HS-27A (cell line): ENCODE data around the gene COL21A1.

Experiments
- DNase-seq: peaks from one replicate; pipeline ENCODE4 v3.0.0-alpha.2; 2012; ENCODE audit warnings: low read depth, missing footprints

Gene COL21A1

DNA sequence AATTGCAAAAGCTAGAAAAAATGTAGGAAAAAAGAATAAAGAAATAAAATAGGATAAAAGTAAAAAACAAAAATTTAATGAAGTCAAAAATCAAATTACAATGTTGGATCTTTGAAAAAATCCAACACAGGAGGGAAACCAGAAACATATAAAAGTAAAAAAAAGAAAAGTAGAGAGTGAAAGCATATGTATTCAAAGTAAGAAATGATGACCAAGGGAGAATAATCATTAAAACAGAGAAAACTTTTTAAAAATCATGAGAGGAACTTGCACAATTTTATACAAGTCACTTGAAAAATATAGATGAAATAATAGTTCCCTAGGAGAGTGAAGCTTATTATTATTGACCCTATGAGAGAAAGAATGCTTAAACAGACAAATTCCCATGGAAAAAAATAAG is 138.2 kb downstream of the COL21A1 start:
- no peak for DNase-seq

DNA sequence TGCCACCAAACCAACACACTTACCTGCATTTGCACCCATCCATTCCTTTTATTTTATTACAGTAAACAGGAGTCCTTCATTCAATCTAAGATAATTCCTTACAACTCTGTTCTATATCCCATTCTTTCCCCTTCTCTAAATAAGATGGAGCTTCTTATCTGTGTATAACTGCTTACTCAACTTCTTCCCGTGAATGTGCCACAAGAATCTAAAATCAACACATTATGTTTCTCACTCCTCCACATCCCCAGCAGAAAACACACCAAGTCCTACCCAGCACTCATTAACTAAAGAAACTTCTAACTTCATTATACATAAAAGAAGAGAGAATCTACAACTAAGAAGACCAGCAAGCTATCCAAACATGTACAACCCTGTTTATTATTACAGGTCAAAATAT is 141.1 kb downstream of the COL21A1 start:
- DNase-seq = no peak

DNA sequence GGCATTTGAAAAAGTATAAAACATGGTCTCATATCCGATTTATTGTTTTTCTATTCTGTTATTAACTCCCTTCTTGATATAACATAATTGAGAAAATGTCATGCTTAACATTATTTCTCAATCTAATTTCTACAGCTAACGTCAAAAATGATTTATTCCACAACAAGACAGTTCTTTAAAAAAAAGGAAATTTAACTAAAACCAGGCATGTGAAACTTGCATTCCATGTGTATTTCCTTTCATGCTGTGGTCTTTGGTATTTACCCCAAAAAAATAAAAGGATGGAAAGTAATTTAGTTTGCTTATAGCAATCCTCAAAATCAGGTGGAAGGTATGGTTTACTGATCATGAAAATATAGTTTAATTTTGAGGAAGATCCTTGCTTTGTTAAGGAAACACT is 142.8 kb downstream of the COL21A1 start:
- DNase-seq = no peak

DNA sequence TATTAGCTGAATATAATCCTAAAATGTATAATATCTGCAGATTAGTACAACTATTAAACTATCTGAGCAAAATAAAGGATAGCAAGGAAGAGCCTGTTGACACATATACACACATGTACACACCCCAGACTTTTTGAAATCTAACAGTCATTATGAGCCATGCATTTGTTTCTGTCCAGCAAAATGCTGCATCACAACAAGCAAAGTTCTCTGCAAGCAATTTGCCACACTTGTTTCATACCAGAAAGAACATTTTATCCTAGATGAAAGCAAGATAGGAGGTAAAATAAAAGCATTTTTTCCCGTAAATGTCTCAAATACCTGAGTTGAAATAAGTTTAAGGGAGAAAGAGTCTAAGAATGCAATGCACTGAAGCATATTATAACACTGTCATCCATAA is 145.2 kb downstream of the COL21A1 start:
- no peak for DNase-seq

DNA sequence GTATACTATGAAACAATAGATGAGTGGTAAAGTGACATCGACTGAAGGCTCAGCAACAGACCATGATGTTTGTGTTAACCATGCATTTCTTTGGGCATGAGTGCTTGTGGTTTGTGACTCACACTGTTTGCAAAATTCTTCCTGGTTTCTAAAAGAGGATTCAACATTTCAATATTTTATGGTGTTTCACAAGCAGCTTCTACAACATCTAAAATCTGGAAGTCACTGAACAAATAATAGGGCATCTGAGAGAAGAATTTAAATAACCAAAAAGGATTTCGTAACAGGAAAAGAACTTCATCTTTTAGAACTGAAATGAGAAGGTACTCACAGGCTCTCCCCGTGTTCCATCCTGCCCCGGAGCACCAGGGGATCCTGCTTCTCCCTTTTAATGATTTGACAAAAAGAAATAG is 146.2 kb downstream of the COL21A1 start:
- DNase-seq = peak; percentile 33

DNA sequence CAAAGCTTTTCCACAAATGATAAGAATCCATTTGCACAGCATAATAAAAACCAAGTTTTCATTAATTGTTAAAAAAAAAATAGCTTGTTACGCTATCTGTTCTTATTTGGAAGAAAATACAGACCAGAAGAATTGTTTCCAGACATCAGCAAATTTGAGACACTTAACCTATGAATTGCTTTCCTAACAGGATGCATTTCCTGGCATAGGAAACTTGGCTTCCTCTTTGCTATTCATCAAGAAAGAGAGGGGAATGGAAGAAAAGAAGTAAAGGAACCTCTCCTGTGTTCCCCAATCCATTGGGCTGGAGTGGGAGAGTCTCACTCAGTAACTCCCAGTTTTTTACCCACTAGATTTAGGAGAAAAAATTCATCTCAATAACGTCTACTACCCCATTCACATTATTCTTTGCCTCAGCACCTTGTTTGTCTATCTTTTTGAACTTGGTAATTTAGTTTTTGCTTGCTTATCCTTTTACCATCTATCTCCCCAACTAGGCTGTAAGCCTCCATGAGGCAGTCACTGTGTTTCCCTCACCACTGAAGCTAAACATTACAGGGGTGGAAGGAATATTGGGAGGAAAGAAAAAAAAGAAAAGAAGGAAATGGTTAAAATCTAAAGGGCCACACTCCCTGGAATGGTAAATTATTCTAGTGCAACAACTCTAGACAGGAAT is 150.3 kb downstream of the COL21A1 start:
- no peak for DNase-seq

DNA sequence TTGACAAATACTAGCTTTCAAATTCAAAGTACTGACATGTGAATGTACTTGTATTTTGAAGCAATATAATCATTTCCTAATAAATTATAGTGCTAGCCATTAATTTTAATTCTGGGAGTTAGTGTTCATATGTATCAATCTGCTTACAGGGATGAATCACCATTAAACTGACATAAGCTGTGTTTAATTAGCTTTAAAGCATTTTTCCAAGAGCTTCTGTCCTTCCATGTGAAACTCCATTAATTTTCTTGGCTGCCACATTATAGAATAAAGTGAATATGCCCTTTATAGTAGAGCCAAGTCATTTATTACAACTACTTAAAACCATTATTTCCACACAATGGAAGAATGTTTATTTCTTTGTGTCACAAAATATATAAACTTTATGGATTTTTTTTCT is 150.8 kb downstream of the COL21A1 start:
- DNase-seq = no peak

DNA sequence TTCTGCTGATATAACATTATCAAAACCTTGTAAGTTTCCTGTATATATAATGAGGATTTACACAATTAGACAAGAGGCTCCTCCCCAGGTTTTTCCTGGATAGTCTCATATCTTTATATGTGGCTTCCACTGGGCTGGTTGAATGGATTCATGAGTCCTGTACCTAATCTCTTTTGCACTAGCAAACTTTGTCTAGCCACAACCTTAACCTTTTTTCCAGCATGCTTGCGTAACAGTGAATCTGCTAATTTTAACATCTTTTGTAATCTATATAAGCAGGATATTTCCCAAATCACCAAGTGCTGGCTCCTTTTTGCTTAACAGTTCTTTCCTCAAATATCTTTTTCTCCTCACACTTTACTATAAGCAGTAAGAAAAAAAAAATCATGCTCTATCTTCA is 153.6 kb downstream of the COL21A1 start:
- DNase-seq = no peak

DNA sequence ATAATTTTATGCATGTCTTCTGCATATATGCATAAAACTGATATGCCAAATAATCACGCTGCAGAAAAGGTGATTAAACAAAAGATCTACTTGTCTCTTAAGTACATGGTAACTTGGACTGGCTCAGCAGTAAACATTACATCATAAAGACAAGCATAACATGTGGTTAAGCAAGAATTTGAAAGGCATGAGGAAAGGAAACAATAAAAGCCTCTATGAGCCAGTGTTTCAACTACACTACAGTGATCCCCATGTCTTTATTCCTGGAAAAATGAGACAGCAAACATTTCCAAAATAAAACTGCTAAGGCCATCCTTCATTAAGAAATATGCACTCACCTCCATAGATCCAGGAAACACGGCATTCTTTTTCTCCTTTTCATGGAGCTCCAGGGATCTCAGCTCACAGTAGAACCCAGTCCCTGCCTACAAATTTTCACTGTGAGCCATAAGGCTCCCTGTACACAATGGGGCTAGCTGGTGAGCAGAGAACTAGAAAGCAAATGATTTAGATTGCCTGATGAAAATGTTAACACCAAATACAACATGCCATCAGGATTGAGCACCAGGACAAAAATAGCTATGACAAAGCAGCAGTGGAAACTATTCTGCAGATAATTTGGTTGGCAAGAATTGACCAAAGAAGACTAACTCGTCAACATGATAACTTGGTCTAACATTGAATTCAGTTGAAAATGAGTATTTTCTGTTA is 156.1 kb downstream of the COL21A1 start:
- DNase-seq = no peak

DNA sequence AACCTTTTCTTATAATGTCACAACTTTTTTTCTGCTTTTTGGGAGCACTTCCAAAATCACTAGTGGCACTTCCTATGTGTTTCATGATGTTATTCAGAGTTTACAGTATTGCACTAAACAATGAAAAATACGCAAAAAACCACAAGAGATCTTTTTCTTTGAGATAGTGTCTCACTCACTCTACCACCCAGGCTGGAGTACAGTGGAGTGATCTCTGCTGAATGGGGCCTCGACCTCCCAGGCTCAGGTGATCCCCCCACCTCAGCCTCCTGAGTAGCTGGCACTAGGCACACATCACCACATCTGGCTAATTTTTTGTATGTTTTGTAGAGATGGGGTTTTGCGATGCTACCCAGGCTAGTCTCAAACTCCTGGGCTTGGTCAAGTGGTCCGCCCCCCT is 158.7 kb downstream of the COL21A1 start:
- no peak for DNase-seq

DNA sequence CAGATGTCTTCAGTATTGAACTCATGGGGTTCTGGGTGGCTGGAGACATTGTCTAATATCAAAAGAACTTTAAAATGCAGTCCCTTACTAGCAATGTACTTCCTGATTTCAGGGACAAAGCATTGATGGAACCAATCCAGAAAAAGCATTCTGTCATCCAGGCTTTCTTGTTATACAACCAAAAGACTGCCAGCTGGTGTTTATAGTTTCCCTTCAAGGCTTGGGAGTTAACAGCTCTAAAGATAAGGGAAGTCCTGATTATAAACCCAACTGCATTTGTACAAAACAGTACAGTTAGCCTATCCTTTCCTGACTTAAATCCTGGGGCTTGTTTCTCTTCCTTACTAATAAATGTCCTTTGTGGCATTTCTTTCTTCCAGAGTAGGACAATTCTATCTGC is 160.0 kb downstream of the COL21A1 start:
- DNase-seq = no peak

DNA sequence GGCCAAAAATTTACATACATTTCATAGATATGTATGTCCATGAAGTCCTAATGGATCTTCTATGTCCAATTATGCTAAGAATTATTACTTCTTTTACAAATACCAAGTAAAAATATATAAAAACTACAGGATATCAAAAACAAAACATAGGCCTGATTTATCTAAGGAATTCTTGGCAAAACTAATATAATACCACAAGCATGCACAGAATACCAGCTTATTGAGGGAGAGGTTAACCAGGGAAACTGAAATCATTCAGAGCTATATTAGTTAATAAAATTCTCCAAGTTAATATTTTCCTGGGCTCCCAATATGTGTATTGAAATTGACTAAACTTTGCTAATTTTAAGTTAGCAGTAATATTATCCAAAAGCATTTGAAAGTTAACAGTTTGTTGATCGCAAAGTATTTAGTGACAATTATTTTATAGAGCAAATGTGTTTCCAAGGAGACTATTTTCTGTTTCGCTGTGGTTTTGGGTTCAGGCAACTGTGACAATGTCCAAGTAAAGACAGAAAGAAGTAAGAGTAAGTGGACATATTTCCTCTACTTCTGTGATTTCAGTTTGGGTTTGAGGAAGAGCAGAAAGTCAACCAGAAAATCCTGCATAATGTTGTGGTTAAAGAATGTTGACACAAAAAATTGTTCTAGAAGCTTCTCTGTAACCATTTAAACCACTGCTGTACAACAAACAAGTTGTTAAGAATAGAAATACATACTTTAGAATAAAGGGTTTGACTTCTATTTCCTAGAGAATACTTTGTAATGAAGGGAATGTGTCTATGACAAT is 167.4 kb downstream of the COL21A1 start:
- no peak for DNase-seq

DNA sequence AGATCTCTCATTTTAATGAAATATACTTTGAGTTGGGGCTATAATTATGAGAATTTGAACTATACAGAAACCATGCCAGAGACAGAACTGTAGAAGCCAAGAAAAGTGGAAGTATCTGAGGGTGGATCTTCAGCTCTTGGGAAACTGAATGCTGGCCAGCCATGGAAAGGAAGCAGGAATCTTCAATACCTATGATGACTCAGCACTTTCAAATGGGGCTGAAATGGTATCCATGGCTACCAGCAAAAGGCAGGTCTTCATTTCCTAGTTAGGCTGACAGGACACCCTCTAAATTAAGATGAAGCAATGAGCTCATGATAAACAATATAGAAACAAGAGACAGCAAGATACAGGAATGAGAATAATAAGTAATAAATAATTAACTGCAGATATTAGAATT is 171.3 kb downstream of the COL21A1 start:
- no peak for DNase-seq

DNA sequence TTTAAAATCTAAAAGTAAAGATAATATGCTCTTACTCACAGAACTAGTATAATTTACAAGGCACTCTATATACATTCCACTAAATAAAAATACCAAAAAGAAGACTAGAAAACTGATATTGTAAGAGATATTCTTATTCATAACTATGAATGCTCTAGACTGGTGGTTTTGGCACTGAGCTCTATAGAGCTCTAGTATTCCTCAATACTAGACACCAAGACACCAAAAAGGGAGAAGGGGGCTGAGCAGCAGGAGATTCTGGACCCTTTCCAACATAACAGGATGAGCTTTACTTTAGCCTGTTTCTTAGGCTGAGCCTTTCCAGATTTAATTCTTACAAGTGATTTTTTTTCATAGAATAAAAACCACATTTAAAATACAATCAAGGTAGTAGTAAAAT is 173.6 kb downstream of the COL21A1 start:
- DNase-seq = no peak

DNA sequence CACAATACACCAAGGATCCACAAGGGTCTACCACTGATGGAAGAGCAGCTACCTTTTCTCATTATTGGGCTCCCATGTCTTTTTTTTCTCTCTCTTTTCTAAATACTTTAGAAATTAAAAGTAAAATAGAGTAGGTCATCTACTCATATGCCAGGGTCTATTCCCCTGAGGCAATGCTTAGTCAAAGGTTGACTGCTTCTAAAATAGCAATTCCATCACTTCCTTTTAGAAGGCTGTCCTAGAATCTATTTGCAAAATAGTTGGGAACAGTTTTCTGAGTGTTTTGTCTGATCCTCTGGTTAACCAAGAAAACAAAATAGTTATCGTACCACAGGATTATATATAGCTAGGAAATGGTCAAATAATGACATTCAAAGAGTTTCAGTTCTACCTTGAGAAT is 174.1 kb downstream of the COL21A1 start:
- DNase-seq = no peak

DNA sequence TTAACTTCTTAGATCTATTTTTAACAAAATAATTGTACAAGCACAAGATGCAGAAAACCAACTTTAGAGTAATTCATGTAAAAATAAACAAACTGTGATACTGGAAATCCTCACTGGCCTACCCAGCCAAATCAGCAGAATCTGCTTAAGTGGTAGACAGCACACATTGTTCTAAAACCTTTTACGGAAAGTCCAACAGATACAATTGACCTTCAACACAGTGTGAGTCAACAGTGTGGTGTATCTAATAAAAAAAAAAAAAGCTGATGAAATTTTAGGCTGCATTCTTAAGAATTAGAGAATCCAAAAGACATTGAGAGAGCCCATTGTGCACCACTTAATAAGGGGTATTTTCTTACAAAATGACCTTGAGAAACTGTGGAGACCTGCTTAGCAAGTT is 174.5 kb downstream of the COL21A1 start:
- DNase-seq = no peak

DNA sequence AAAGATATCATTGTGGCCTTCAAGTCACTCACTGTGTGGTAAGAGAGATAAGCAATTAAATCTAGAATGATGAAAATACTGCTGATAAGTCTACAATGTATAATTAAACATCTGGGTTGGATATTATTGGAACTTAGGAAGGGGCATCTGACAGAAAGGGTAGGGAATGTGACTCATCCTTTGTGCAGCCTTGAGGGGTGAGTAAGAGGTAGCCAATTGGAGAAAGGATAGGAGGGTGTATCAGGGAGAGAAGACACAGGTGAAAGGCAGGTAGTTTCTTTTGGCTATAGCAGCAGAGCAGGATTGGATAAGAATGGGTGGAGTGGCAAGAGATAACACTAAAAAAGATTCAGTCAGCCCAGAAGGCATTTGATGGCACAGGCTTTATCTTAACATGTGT is 182.0 kb downstream of the COL21A1 start:
- DNase-seq = no peak

DNA sequence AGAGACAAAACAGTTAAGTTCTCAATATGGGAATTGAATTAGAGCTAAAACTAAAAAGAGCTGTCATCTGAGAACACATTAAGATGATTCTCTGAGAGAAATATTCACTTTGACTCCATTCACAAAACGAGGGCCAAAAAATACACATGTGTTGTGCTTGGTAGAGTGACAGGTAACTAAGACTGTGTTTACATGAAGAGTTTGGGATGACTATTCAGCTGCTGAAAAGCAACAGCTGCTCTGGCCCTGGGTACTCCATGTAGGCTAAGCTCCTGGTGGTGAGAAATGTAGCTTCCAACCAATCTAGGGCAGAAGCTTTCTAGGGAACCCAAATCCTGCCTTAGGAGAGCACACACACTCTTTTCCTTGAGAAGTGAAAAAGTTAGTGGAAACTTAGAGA is 184.5 kb downstream of the COL21A1 start:
- DNase-seq = no peak

DNA sequence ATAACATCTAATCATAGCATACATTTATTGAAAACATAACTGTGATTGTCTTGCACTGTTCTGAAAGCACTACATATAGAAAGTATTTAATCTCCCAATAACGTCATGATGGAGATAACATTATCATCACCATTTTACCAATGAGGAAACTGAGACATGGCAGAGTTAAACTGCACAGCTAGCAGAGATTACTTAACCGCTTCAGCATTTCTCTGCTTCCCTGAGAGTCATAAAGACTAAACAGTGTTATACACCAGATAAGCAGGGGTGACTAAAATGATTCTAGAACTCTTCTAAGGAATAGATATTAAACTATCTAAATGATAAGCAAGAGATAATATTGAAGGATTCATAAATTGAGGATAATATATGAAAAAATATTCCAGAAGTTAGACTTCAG is 188.7 kb downstream of the COL21A1 start:
- no peak for DNase-seq

DNA sequence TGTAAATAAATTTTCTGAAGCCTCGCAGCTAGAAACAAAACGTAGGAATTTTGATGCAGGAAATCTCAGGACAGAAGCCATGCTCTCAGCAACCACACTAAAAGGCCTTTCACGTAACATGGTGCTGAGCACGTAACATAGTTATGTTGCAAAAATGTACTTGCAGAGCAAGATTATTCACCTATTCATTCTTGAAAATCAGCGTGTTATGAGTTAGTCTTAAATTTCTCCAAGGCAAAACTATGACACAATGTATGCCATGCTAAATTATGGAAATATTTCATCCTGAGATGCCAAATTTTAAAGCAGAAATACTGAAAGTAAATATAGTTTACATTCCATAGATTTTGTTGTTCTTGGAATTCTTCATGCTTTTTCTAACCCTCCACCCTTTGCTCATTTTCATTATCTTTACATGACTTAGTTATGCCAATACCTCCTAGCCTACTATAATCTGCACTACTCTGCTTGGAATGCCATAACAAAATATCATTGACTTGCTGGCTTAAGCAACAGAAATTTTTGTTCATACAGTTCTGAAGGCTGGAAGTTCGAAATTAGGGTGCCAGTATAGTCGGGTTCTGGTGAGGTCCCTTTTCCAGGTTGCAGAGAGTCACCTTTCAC is 192.2 kb downstream of the COL21A1 start:
- no peak for DNase-seq

DNA sequence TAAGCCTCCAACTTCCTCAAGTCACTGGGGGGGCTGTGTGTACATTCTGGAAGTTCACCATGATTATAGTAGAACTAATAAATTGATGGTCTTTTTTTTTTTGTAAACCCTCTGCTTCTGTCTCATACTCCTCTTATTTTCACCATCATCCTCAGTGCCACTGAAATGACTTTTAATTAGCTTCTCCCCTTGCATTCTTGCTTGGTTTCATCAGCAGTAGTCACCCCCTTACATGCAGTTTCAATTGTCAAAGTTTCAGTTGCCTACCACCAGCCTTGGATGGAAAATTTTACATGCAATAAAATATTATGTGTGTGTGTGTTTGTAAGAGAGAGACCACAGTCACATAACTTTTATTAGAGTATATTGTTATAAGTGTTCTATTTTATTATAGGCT is 196.2 kb downstream of the COL21A1 start:
- no peak for DNase-seq

DNA sequence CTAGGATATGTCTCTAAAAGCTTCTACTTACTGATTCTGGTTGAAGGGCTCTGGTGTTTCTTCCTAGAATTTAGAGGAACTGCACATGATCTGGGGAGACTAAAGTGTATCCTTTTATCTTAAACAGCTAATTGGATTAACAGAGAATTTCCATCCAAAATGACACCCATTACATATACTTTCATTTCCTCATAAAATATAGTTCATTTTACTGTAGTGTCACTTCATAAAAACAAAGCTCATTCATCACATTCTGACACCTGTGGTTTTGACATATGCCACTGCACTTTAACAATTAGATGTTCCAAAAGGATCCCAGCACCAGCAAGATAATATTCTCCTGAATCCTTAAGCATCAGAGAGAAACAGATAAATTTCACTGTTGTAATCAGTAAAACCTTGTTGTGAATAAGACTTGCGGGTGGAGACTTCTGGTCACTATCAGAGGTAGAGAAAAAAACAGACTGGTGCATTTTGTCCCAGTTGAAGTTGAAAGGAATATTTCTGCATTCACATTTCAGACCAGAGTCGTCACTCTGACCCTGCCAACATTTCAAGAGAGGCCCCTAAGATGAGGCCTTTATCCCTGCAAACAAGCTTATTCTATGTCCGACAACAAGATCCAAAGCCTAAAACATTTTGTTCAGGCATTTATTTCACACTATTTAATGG is 196.7 kb downstream of the COL21A1 start:
- DNase-seq = no peak
